Panc1 (cell line): ENCODE results near the gene KRT7. TPM values are rescaled to one million over a fixed set of nuclear protein-coding genes. Genes with fewer than 3 reads are reported as not detected.
A peak's percentile ranks its signal among the peaks of the same experiment; 100 is the strongest.

ENCODE experiments used
- ATAC-seq: fragments of 200-7000 bp; cut with Tn5 transposase; 2 replicates; pipeline ENCODE4 v1.9.1; 2020; ENCODE audit warnings: mild to moderate bottlenecking, moderate library complexity
- BruUV-seq: library from RNA; stranded (reverse); fragments of 400-500 nt; replicated peaks from 2 replicates; lab custom pipeline; 2021; lab: Mats Ljungman, UMichigan
- CTCF ChIA-PET: fragments of 300-600 bp; sonication (Branson Sonifier 250); formaldehyde crosslinking; loops from one replicate; lab custom pipeline; 2022; ENCODE audit warnings: antibody characterized with exemption; lab: Charles Lee
- POLR2A ChIA-PET: fragments of 300-600 bp; sonication (Branson Sonifier 250); formaldehyde crosslinking; loops from one replicate; lab custom pipeline; 2022; ENCODE audit warnings: antibody characterized with exemption; lab: Charles Lee
- DNase-seq: peaks from one replicate; pipeline ENCODE4 v3.0.0-alpha.2; 2010; ENCODE audit warnings: low read depth, low spot score
- H3K27ac ChIP-seq: 2 replicates; pipeline ENCODE4 v1.5.1; 2011; ENCODE audit warnings: mild to moderate bottlenecking, low read length, inconsistent platforms
- H3K27me3 ChIP-seq: fragments of 200-500 bp; sonication (Bioruptor generic); 2 replicates; pipeline ENCODE4 v1.6.0; 2014; ENCODE audit warnings: low read length, inconsistent platforms; ENCODE audit not compliant: control insufficient read depth, insufficient read depth
- H3K36me3 ChIP-seq: fragments of 200-500 bp; sonication (Bioruptor generic); 2 replicates; pipeline ENCODE4 v1.5.1; 2014; ENCODE audit warnings: inconsistent platforms, mild to moderate bottlenecking, low read length, moderate library complexity; ENCODE audit not compliant: control insufficient read depth, insufficient read depth
- H3K4me1 ChIP-seq: 2 replicates; pipeline ENCODE4 v1.5.1; 2011; ENCODE audit warnings: inconsistent platforms, mild to moderate bottlenecking, low read length, moderate library complexity; ENCODE audit not compliant: control insufficient read depth, insufficient read depth
- H3K4me3 ChIP-seq, 2 experiments: 2 replicates each; pipeline ENCODE4 v1.5.1; 2011 to 2012; ENCODE audit warnings: low read depth in 2 of 2, low read length in 2 of 2, mild to moderate bottlenecking in 2 of 2, inconsistent platforms in 1 of 2, moderate library complexity in 1 of 2
- H3K9me3 ChIP-seq: fragments of 200-500 bp; sonication (Bioruptor generic); 2 replicates; pipeline ENCODE4 v1.5.1; 2014; ENCODE audit warnings: low read depth, mild to moderate bottlenecking, inconsistent platforms, low read length, moderate library complexity; ENCODE audit not compliant: control insufficient read depth, insufficient read depth
- CTCF ChIP-seq: fragments of 450-650 bp; IDR thresholded peaks from 2 replicates; pipeline ENCODE4 v1.5.1; 2017; ENCODE audit warnings: mild to moderate bottlenecking
- POLR2AphosphoS5 ChIP-seq: IDR thresholded peaks from 2 replicates; pipeline ENCODE4 v1.6.1; 2012; ENCODE audit warnings: mild to moderate bottlenecking, low read depth, low read length, moderate library complexity
- SIN3A ChIP-seq: IDR thresholded peaks from 2 replicates; pipeline ENCODE4 v1.6.1; 2012; ENCODE audit warnings: low read depth, mild to moderate bottlenecking, low read length, moderate library complexity, borderline replicate concordance; ENCODE audit not compliant: insufficient read depth
- TCF7L2 ChIP-seq: IDR thresholded peaks from 2 replicates; pipeline ENCODE4 v1.6.1; 2011; ENCODE audit warnings: mild to moderate bottlenecking, low read depth, low read length, inconsistent platforms
- in situ Hi-C: cut with HindIII; loops from 2 replicates; pipeline ENCODE4 v1.10.0; 2016; ENCODE audit warnings: low sequenced_read_pairs, low pct_unique_long_range_greater_than_20kb
- intact Hi-C: fragments of 100-400 bp; cut with micrococcal nuclease; formaldehyde crosslinking; loops from one replicate; pipeline ENCODE4 v1.10.0; 2022; ENCODE audit not compliant: unreplicated experiment
- total RNA-seq: library from RNA; stranded (reverse); gene quantifications from one replicate; pipeline ENCODE4 v1.2.1, GENCODE V29; 2021; ENCODE audit not compliant: unreplicated experiment
- TF ChIP-seq, protein P1 (sequence below), 2 experiments: IDR thresholded peaks; 2 replicates each; pipeline ENCODE4 v1.6.1; 2011 to 2012; ENCODE audit warnings: low read depth in 2 of 2, control low read depth in 1 of 2, low read length in 1 of 2, mild to moderate bottlenecking in 1 of 2, moderate library complexity in 1 of 2; ENCODE audit not compliant: insufficient read depth in 1 of 2

The KRT7 gene
- total RNA-seq, 1 experiment from 2014 or later = 16.8 TPM

DNA sequence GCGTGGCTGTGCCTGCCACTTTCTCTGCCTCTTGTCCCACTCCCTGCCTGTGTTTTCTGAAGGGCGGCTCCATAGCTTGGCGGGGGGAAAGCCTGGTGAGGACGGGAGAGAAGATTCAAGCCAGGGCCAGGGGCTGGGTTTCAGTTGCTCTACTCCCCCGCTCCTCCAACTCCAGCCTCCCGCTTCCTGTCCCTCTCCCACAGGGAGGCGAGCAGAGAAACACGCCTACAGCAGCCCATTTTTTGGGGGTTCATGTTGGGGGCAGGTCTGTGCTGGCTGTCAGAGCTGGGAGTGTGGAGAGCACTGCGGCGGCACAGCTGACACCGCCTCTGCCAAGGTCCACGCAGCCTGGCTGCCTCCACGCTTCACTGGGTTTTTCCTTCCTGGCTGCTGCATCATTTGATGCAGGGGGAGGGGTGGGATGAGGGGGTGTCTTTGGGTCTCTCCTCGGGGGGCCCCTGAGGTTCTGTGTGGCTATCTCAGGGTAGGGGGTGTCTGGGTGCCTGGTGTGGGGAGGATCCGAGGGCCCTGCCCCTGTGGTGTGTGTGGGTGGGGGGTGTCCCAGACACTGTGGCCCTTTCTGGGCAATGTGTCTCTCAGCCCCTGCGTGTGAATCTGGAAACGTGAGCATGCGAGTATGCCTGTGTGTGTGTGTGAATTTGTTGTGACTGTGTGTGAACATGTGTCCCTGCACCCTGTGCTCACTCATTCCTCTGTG, 30.5 kb upstream of the KRT7 start:
- ChIA-PET CTCF (interaction anchor here (0.6 kb wide), 1 partner anchor 11 kb away, joined by 3 read pairs; no protein-coding TSS in a partner anchor), POLR2A (interaction anchor here (0.6 to 1.1 kb wide), 3 partner anchors 10 to 1360 kb away, joined by 3 to 15 read pairs (median 11); partner anchors contain the start of gene KRT80)
- BruUV-seq = no TSS peak
- peaks cover 71% of the 10 kb centered on the region for H3K4me1 ChIP-seq
- ATAC-seq = peak; percentile 11
- no peaks in the 10 kb centered on the region for H3K27me3 ChIP-seq
- no peaks in the 10 kb centered on the region for H3K36me3 ChIP-seq
- H3K9me3 ChIP-seq = no peaks in the 10 kb centered on the region
- intact Hi-C loops = no loop called here
- H3K27ac ChIP-seq = peak overlapping the region; percentile 73
- TF ChIP-seq, protein P1, sequence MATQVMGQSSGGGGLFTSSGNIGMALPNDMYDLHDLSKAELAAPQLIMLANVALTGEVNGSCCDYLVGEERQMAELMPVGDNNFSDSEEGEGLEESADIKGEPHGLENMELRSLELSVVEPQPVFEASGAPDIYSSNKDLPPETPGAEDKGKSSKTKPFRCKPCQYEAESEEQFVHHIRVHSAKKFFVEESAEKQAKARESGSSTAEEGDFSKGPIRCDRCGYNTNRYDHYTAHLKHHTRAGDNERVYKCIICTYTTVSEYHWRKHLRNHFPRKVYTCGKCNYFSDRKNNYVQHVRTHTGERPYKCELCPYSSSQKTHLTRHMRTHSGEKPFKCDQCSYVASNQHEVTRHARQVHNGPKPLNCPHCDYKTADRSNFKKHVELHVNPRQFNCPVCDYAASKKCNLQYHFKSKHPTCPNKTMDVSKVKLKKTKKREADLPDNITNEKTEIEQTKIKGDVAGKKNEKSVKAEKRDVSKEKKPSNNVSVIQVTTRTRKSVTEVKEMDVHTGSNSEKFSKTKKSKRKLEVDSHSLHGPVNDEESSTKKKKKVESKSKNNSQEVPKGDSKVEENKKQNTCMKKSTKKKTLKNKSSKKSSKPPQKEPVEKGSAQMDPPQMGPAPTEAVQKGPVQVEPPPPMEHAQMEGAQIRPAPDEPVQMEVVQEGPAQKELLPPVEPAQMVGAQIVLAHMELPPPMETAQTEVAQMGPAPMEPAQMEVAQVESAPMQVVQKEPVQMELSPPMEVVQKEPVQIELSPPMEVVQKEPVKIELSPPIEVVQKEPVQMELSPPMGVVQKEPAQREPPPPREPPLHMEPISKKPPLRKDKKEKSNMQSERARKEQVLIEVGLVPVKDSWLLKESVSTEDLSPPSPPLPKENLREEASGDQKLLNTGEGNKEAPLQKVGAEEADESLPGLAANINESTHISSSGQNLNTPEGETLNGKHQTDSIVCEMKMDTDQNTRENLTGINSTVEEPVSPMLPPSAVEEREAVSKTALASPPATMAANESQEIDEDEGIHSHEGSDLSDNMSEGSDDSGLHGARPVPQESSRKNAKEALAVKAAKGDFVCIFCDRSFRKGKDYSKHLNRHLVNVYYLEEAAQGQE (IDR thresholded peaks at IDR 0.05; ENCODE audit: insufficient read depth in 1 of 2, low read depth in 2 of 2, low read length in 1 of 2) = no peak
- TF ChIP-seq POLR2AphosphoS5 (no peak), TCF7L2 (no peak), SIN3A (no peak), CTCF (no peak)
- no peak for DNase-seq
- H3K4me3 ChIP-seq = no peak overlapping the region
- in situ Hi-C loops = no loop called here

- DNase-seq = no peak
- ChIA-PET CTCF (interaction anchor here (0.6 kb wide), 1 partner anchor 10 kb away, joined by 3 read pairs; no protein-coding TSS in a partner anchor), POLR2A (interaction anchor here (0.6 to 1.1 kb wide), 4 partner anchors 11 to 1359 kb away, joined by 3 to 15 read pairs (median 8); partner anchors contain the start of gene KRT80)
- ATAC-seq = peak; percentile 62
- Histone ChIP-seq H3K27ac (peak overlapping the region; percentile 73), H3K27me3 (no peaks in the 10 kb centered on the region), H3K4me3 (no peak overlapping the region), H3K4me1 (peaks cover 72% of the 10 kb centered on the region), H3K36me3 (no peaks in the 10 kb centered on the region), H3K9me3 (no peaks in the 10 kb centered on the region)
- intact Hi-C loops (no loop called here), in situ Hi-C loops (no loop called here)
- TF ChIP-seq TCF7L2 = no peak
- TF ChIP-seq, protein P1 (IDR thresholded peaks at IDR 0.05; ENCODE audit: insufficient read depth in 1 of 2, low read depth in 2 of 2, low read length in 1 of 2) = no peak
- no peak for TF ChIP-seq CTCF
- TF ChIP-seq SIN3A = no peak
- no peak for TF ChIP-seq POLR2AphosphoS5
- BruUV-seq = no TSS peak
Observed at GRCh38 chr12:52203079-52203921, 29.7 kb upstream of the KRT7 start.
